Stimulated activated CD4-positive, alpha-beta T cell treated with anti-CD3 and anti-CD28 coated beads, Interleukin-2, amount 100 ng/mL, for 48 hours (primary cell): ENCODE measurements around the gene POLR2A.

Source experiments
- DNase-seq, 2 donors: peaks; one replicate each; pipeline ENCODE4 v3.0.0-alpha.2; 2020

The POLR2A gene

DNA sequence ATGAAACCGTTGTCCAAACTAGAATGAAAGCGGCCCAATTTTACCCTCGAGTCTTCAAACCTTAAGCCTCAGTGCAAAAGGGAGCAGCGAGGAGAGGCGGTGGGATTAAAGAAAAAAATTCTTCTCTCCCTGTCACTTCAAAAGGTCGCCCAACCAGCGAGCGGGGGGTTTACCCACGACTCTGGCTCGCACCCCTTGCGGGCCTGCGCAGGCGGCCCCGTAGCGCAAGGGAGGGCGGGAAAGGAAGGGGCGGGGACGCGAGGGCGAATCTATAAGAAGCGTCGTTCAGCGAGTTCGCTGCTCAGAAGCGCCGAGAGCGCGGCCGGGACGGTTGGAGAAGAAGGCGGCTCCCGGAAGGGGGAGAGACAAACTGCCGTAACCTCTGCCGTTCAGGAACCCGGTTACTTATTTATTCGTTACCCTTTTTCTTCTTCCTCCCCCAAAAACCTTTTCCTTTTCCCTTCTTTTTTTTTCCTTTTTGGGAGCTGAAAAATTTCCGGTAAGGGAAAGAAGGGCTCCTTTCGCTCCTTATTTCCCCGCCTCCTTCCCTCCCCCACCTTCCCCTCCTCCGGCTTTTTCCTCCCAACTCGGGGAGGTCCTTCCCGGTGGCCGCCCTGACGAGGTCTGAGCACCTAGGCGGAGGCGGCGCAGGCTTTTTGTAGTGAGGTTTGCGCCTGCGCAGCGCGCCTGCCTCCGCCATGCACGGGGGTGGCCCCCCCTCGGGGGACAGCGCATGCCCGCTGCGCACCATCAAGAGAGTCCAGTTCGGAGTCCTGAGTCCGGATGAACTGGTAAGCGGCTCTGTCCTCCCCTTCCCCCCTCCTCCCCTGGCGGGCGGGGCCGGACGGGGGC, at the start of gene POLR2A:
TSS of gene POLR2A (plus strand) at position 300 of the 852 bp plus-strand sequence.
- DNase-seq, result peak; percentile 96 to 98

- peak; percentile 37 to 42 for DNase-seq
Observed at GRCh38 chr17:7435676-7436555, 48.2 kb upstream of the POLR2A start.

- peak; percentile 69 to 80 for DNase-seq
Observed at GRCh38 chr17:7436556-7437368, 47.4 kb upstream of the POLR2A start.

GRCh38 chr17:7437369-7437863, 46.8 kb upstream of the POLR2A start:
- DNase-seq, result no peak

DNA sequence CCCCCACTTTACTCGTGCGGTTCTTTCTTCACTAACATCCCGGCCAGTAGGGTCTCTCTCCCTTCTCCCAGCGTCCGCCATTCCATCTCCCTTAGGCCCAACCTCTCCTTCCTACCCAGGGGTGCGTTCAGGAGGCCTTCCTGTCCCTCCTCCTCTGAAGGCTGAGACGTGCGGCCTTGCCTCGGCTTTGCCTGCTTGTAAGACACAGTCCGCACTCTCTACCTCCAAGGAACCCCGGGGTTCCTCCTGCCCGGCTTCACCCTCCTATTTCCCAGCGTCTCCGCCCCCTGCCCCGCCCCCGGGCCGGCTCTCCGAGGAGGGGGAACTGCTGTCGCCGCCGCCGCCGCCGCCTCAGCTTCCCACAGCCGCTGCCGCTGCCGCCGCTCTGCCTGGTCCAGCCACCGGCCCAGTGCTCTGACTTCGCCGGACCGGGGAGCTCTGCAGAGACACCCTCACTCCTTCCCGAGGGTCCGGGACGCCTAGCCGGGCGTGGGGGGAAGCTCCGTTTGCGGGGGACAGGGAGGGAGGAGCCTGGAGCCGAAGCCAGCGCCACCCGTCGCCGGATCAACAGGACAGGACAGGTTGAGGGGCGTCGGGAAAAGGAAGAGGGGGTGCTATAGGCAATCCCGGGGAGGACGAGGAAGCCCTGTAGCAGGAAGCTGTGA, 46.1 kb upstream of the POLR2A start:
- peak; percentile 42 to 59 for DNase-seq

GRCh38 chr17:7438656-7439460, 45.3 kb upstream of the POLR2A start:
- no peak for DNase-seq

DNA sequence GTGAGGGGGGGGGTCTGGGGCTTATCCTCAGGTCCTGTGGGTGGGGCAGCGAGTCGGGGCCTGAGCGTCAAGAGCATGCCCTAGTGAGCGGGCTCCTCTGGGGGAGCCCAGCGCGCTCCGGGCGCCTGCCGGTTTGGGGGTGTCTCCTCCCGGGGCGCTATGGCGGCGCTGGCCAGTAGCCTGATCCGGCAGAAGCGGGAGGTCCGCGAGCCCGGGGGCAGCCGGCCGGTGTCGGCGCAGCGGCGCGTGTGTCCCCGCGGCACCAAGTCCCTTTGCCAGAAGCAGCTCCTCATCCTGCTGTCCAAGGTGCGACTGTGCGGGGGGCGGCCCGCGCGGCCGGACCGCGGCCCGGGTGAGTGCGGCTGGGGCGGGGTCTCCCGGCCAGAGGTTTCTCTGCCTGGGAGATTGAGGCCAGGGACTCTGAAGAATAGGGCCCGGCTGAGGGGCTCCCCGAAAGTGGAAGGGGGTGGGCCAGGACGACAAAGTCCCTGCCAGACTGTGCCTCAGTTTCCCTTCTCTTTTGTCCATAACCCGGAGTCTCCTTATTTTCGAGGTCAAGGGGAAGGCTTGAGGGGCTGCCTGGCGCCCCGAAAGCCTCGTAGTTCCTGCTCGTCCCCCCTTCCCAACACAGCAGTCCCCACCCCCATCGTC, 44.6 kb upstream of the POLR2A start, which contains the start of gene FGF11:
TSS of gene FGF11 (plus strand) at position 51 of the 651 bp plus-strand sequence. CDS start at position 160, 109 bp downstream.
- DNase-seq, result no peak

DNA sequence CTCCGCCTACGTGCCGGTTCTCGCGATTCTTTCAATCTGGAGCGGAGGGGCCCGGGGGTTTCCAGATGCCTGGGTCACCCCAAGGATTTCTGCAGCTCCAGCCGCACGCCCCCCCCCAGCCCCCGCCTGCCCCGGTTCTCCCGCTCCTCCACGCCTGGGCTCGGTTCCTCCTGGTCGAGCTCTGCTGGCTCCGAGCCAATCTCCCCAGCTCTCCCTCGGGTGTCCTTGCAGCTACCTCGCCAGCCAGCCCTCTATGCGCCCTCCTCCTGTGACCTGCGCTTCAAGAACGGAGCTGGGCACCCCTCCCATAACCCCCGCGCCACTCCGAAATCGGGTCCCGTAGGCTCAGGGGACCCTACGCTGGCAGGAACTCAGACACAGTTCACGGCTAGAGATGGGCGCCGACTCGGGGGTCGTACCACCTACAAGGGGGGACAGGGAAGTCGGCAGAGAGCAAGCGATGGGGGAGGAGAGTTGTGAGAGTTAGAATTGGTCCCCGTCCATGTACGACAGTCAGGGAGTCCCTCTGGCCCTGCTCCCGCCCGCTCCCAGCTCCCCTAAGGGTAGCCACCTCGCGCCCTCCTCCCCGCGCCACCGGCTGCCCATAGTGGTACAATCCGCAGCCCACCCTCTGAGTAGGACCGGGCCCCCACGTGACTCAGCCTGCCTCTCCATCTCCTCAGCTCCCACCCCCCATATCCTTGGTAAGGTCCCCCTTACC, 43.9 kb upstream of the POLR2A start:
- no peak for DNase-seq

GRCh38 chr17:7440834-7441195, 43.4 kb upstream of the POLR2A start:
- DNase-seq, result no peak

GRCh38 chr17:7441266-7441665, 42.9 kb upstream of the POLR2A start:
- no peak for DNase-seq

GRCh38 chr17:7442142-7442541, 42.0 kb upstream of the POLR2A start:
- no peak for DNase-seq

DNA sequence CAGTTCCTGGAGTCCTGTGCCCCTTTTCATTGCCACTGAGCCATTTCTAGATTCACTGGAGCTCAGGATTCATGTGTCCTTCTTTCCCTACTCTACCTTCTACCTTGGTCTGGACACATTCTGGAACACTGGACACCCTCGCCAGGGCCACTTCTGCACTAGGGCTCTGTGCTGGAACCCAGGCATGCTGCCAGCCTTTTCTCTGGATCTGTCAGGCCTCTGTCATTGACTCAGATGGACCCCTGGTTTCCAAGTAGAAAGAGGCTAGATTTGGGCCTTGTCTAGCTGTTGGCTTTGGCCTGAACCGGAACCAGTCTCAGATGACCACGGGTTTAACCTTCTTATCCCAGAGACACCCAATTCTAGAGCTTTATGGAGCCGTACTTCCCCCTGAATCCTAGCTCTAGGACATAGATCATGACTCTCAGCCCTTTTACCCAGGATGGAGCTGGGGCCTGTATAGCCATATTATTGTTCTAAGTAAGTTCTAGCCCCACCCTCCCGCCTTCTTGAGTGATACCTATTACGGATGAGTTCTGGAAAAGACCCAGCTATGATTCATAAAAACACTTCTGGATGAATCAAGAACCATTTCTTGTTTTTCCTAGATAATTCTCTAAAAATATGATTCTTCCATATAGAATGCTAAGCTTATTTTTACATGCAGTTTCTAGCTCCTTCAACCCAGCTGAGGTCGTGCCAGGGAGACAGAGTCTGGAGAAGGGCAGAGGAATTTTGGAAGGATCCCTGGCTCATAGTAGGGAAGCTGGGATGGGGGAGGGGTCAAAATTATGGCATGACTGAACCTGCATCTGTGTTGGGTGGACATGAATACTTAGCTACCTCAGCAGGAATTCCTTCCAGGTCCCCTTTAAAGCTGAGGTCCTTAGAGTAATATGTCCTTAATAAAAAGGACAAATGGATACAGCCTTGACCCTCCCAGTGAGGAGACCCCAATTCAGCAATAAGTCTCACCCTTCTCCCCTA, 40.4 kb upstream of the POLR2A start:
- DNase-seq, result no peak

- no peak for DNase-seq
Observed at GRCh38 chr17:7444682-7445618, 39.2 kb upstream of the POLR2A start, which contains the start of gene CHRNB1. TSS of gene CHRNB1 (plus strand) at chr17:7445061. CDS start at chr17:7445128, 67 bp downstream.

- DNase-seq, result no peak
Observed at GRCh38 chr17:7445619-7445968, 38.6 kb upstream of the POLR2A start.

DNA sequence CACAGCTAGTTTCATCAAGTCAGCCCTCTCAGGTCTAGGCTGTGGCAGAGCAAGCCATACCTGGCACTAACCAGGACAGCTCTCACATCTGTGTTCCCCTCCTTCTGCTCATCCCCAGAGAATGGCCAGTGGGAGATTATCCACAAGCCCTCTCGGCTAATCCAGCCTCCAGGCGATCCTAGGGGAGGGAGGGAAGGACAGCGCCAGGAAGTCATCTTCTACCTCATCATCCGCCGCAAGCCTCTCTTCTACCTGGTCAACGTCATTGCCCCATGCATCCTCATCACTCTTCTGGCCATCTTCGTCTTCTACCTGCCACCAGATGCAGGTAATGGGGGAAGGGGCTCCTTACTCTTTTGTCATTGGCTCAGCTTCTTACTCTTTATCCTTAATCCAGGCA, 35.7 kb upstream of the POLR2A start:
- DNase-seq, result no peak

DNA sequence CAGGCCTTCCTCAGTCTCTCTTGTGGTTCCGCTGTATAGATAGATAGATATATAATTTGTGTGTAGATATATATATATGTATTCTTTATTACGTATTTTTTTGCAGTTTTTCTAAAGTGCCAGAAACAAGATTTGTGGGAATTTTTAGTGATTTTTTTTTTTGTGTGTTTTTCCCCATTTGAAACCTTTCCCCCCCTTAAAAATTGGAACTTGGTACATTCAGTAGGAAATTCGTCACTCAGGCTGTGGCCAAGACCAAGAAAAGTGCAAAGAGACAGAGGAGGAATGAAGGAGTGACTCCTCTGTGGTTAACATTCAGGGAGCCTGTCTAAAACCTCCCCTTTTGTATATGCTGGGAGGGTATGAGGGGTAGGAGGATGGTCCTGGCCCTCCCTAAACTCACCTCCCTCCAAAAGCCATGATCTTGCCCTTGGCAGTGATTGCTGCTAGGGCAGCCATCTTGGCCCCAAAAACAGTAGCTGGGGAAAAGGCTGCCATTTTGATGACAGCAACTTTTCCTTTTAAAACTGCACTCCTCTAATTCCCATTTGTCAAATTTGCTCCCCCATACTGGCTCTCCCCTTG, 24.1 kb upstream of the POLR2A start:
- DNase-seq, result no peak
